Measurements from ENCODE around the gene FNDC3B. TPM values are rescaled to one million over a fixed set of nuclear protein-coding genes. Genes with fewer than 3 reads are reported as not detected.

The FNDC3B gene
- total RNA-seq, 1 donor from 2014 or later, result 9.3 TPM

- H3K4me3 Mint-ChIP-seq, result no peak overlapping the region
- ATAC-seq (ENCODE audit: low read depth) (no peak), DNase-seq (no peak)
- ChIA-PET CTCF (interaction anchor here (1.7 to 3.4 kb wide), 2 partner anchors 296 to 305 kb away, joined by 11 to 23 read pairs; no protein-coding TSS in a partner anchor), POLR2A (no interaction called here)
- H3K9me3 Mint-ChIP-seq, result no peaks in the 10 kb centered on the region
- intact Hi-C loops (cut with micrococcal nuclease), result loop anchor here (5.0 to 10.0 kb wide), 3 partner anchors 572 to 1162 kb away; partner anchors contain the start of genes RPL22L1 and TNIK
- peaks cover 12% of the 10 kb centered on the region for H3K27me3 Mint-ChIP-seq
- TF ChIP-seq CTCF (IDR thresholded peaks at IDR 0.05), result no peak
- H3K27ac Mint-ChIP-seq, result no peak overlapping the region
- peaks cover 4% of the 10 kb centered on the region for H3K36me3 Mint-ChIP-seq (ENCODE audit: low read depth)
- peaks cover 7% of the 10 kb centered on the region for H3K4me1 Mint-ChIP-seq
Measured at GRCh38 chr3:172036541-172037215, 2.7 kb upstream of the FNDC3B start.

- ChIA-PET CTCF (no interaction called here), POLR2A (interaction anchor here (0.6 to 1.2 kb wide), 2 partner anchors 9 to 1858 kb away, joined by 3 to 8 read pairs; no protein-coding TSS in a partner anchor)
- Mint-ChIP-seq H3K27ac (peak overlapping the region; percentile 88), H3K9me3 (no peaks in the 10 kb centered on the region), H3K4me3 (peak overlapping the region; percentile 97), H3K4me1 (peaks cover 7% of the 10 kb centered on the region), H3K36me3 (ENCODE audit: low read depth) (peaks cover 4% of the 10 kb centered on the region), H3K27me3 (peaks cover 8% of the 10 kb centered on the region)
- no peak for TF ChIP-seq CTCF (IDR thresholded peaks at IDR 0.05)
- ATAC-seq (ENCODE audit: low read depth) (no peak), DNase-seq (no peak)
- intact Hi-C loops (cut with micrococcal nuclease), result loop anchor here (1.0 to 10.0 kb wide), 8 partner anchors 23 to 1164 kb away; partner anchors contain the start of genes ECT2, RPL22L1 and TNIK
Measured at GRCh38 chr3:172038798-172039435, 461 bp upstream of the FNDC3B start.

- no peak for TF ChIP-seq CTCF (IDR thresholded peaks at IDR 0.05)
- intact Hi-C loops (cut with micrococcal nuclease), result no loop called here
- Mint-ChIP-seq H3K27me3 (peaks cover 2% of the 10 kb centered on the region), H3K4me3 (peak overlapping the region; percentile 97), H3K27ac (no peak overlapping the region), H3K36me3 (ENCODE audit: low read depth) (peaks cover 4% of the 10 kb centered on the region), H3K9me3 (no peaks in the 10 kb centered on the region), H3K4me1 (peaks cover 7% of the 10 kb centered on the region)
- ATAC-seq (ENCODE audit: low read depth) (peak; percentile 26), DNase-seq (peak; percentile 37)
- POLR2A ChIA-PET, result no interaction called here
- CTCF ChIA-PET, result no interaction called here
Measured at GRCh38 chr3:172040078-172040980, 951 bp downstream of the FNDC3B start.

GRCh38 chr3:172040981-172041963, 1.9 kb downstream of the FNDC3B start:
- intact Hi-C loops (cut with micrococcal nuclease), result no loop called here
- ChIA-PET CTCF (interaction anchor here (0.8 kb wide), 1 partner anchor 21 kb away, joined by 5 read pairs; no protein-coding TSS in a partner anchor), POLR2A (no interaction called here)
- DNase-seq (no peak), ATAC-seq (ENCODE audit: low read depth) (no peak)
- Mint-ChIP-seq H3K27ac (peak overlapping the region; percentile 18), H3K9me3 (no peaks in the 10 kb centered on the region), H3K27me3 (peaks cover 2% of the 10 kb centered on the region), H3K36me3 (ENCODE audit: low read depth) (peaks cover 4% of the 10 kb centered on the region), H3K4me1 (peaks cover 7% of the 10 kb centered on the region), H3K4me3 (peak overlapping the region; percentile 70)
- TF ChIP-seq CTCF (IDR thresholded peaks at IDR 0.05), result no peak
